AG04449 (cell line): ENCODE results near the gene PBRM1.

Experiments
- CTCF ChIA-PET: fragments of 350-600 bp; formaldehyde crosslinking; extraction: SDS; loops from one replicate; lab custom pipeline; 2021; ENCODE audit warnings: antibody characterized with exemption; lab: Yijun Ruan, JAX
- POLR2A ChIA-PET: fragments of 400-600, 350-600 bp; formaldehyde crosslinking; extraction: SDS; loops from one replicate; lab custom pipeline; 2020; ENCODE audit warnings: antibody characterized with exemption, inconsistent platforms; lab: Yijun Ruan, JAX
- DNase-seq: peaks from one replicate; pipeline ENCODE4 v3.0.0-alpha.2; 2010; ENCODE audit warnings: low read depth, low spot score
- H3K4me3 ChIP-seq: 2 replicates; pipeline ENCODE4 v1.5.1; 2011; ENCODE audit warnings: low read depth, mild to moderate bottlenecking, control low read depth, low read length
- CTCF ChIP-seq: IDR thresholded peaks from one replicate; pipeline ENCODE4 v1.5.1; 2011; ENCODE audit warnings: mild to moderate bottlenecking, moderate library complexity, low read length, control low read depth, inconsistent platforms; ENCODE audit not compliant: insufficient read depth; ENCODE audit errors: missing control alignments

PBRM1 gene

GRCh38 chr3:52554026-52554755 lies 131.5 kb downstream of the PBRM1 start:
- CTCF ChIA-PET: interaction anchor here (1.3 kb wide), 1 partner anchor 126 kb away, joined by 4 read pairs; no protein-coding TSS in a partner anchor
- POLR2A ChIA-PET: no interaction called here
- DNase-seq: no peak
- H3K4me3 ChIP-seq: no peak overlapping the region
- no peak for TF ChIP-seq CTCF

GRCh38 chr3:52552089-52552488 lies 133.6 kb downstream of the PBRM1 start:
- CTCF ChIA-PET: interaction anchor here (0.9 to 1.2 kb wide), 4 partner anchors 9 to 124 kb away, joined by 3 read pairs; no protein-coding TSS in a partner anchor
- H3K4me3 ChIP-seq: no peak overlapping the region
- TF ChIP-seq CTCF: no peak
- DNase-seq: no peak
- POLR2A ChIA-PET: interaction anchor here (1.6 kb wide), 1 partner anchor 14 kb away, joined by 3 read pairs; no protein-coding TSS in a partner anchor

- no peak for DNase-seq
- CTCF ChIA-PET: interaction anchor here (0.6 to 1.1 kb wide), 2 partner anchors 9 to 82 kb away, joined by 3 read pairs; no protein-coding TSS in a partner anchor
- POLR2A ChIA-PET: interaction anchor here (1.6 kb wide), 1 partner anchor 14 kb away, joined by 3 read pairs; no protein-coding TSS in a partner anchor
- no peak overlapping the region for H3K4me3 ChIP-seq
- TF ChIP-seq CTCF: no peak
Measured at GRCh38 chr3:52551118-52551517, 134.6 kb downstream of the PBRM1 start.

- CTCF ChIA-PET: interaction anchor here (1.1 to 1.3 kb wide), 2 partner anchors 9 to 11 kb away, joined by 3 to 4 read pairs; no protein-coding TSS in a partner anchor
Measured at GRCh38 chr3:52547143-52547542, 138.6 kb downstream of the PBRM1 start.

GRCh38 chr3:52546111-52546901 lies 139.4 kb downstream of the PBRM1 start:
- ChIA-PET CTCF (no interaction called here), POLR2A (interaction anchor here (1.2 to 1.5 kb wide), 2 partner anchors 10 to 158 kb away, joined by 3 to 4 read pairs; partner anchors contain the start of gene UQCC5)
- no peak for DNase-seq

More at GRCh38 chr3:52547143-52547542, 138.6 kb downstream of the PBRM1 start:
- no peak overlapping the region for H3K4me3 ChIP-seq
- no peak for TF ChIP-seq CTCF
- POLR2A ChIA-PET: interaction anchor here (1.5 kb wide), 1 partner anchor 11 kb away, joined by 4 read pairs; the partner anchor contains the start of gene UQCC5
- no peak for DNase-seq

More at GRCh38 chr3:52546111-52546901, 139.4 kb downstream of the PBRM1 start:
- no peak for TF ChIP-seq CTCF
- H3K4me3 ChIP-seq: no peak overlapping the region
